Astrocyte (in vitro differentiated cells and primary cell): ENCODE results near the gene IFIT1. TPM values are rescaled to one million over a fixed set of nuclear protein-coding genes. Genes with fewer than 3 reads are reported as not detected.

Experiments used
- DNase-seq: peaks from one replicate; pipeline ENCODE4 v3.0.0-alpha.2; 2010; ENCODE audit warnings: low read depth
- FAIRE-seq: peaks from 2 replicates; lab custom pipeline; 2011; peaks lifted over from hg19 to GRCh38; lab: Jason Lieb, UNC
- H2AFZ ChIP-seq: 2 replicates; pipeline ENCODE4 v1.6.0; 2012; ENCODE audit warnings: low read depth, low read length, inconsistent platforms
- H3K27ac ChIP-seq: 2 replicates; pipeline ENCODE4 v1.5.1; 2011; ENCODE audit warnings: low read depth, low read length, inconsistent platforms
- H3K27me3 ChIP-seq: 2 replicates; pipeline ENCODE4 v1.6.0; 2011; ENCODE audit warnings: low read length, inconsistent platforms; ENCODE audit not compliant: insufficient read depth
- H3K36me3 ChIP-seq: 2 replicates; pipeline ENCODE4 v1.5.1; 2011; ENCODE audit warnings: low read length, inconsistent platforms; ENCODE audit not compliant: insufficient read depth
- H3K4me1 ChIP-seq: 2 replicates; pipeline ENCODE4 v1.5.1; 2011; ENCODE audit warnings: low read length, inconsistent platforms; ENCODE audit not compliant: insufficient read depth
- H3K4me2 ChIP-seq: 2 replicates; pipeline ENCODE4 v1.6.0; 2012; ENCODE audit warnings: low read length, inconsistent platforms
- H3K4me3 ChIP-seq: 2 replicates; pipeline ENCODE4 v1.5.1; 2011; ENCODE audit warnings: low read depth, mild to moderate bottlenecking, low read length, inconsistent platforms; ENCODE audit not compliant: insufficient read depth
- H3K79me2 ChIP-seq: 2 replicates; pipeline ENCODE4 v1.6.0; 2012; ENCODE audit warnings: mild to moderate bottlenecking, low read length, inconsistent platforms; ENCODE audit not compliant: insufficient read depth
- H3K9ac ChIP-seq: 2 replicates; pipeline ENCODE4 v1.6.0; 2012; ENCODE audit warnings: mild to moderate bottlenecking, low read length, inconsistent platforms
- H3K9me3 ChIP-seq: 2 replicates; pipeline ENCODE4 v1.5.1; 2012; ENCODE audit warnings: low read depth, mild to moderate bottlenecking, low read length, inconsistent platforms; ENCODE audit not compliant: insufficient read depth
- H4K20me1 ChIP-seq: 2 replicates; pipeline ENCODE4 v1.6.0; 2012; ENCODE audit warnings: low read length, inconsistent platforms; ENCODE audit not compliant: insufficient read depth
- H3K27ac Mint-ChIP-seq: one replicate; pipeline ENCODE4 v1.8.0; 2021; ENCODE audit warnings: mild to moderate bottlenecking, mixed read lengths; ENCODE audit not compliant: unreplicated experiment
- H3K27me3 Mint-ChIP-seq: one replicate; pipeline ENCODE4 v1.8.0; 2021; ENCODE audit warnings: low read depth, mixed read lengths; ENCODE audit not compliant: unreplicated experiment
- H3K36me3 Mint-ChIP-seq: one replicate; pipeline ENCODE4 v1.8.0; 2021; ENCODE audit warnings: low read depth, mixed read lengths; ENCODE audit not compliant: unreplicated experiment
- H3K4me1 Mint-ChIP-seq: one replicate; pipeline ENCODE4 v1.8.0; 2021; ENCODE audit warnings: low read depth, mixed read lengths; ENCODE audit not compliant: unreplicated experiment
- H3K4me3 Mint-ChIP-seq: one replicate; pipeline ENCODE4 v1.8.0; 2021; ENCODE audit warnings: mild to moderate bottlenecking, moderate library complexity, mixed read lengths; ENCODE audit not compliant: unreplicated experiment
- H3K9me3 Mint-ChIP-seq: one replicate; pipeline ENCODE4 v1.8.0; 2021; ENCODE audit warnings: mild to moderate bottlenecking, mixed read lengths; ENCODE audit not compliant: unreplicated experiment
- EZH2 ChIP-seq: IDR thresholded peaks from 2 replicates; pipeline ENCODE4 v1.6.1; 2012; ENCODE audit warnings: mild to moderate bottlenecking, low read length, inconsistent platforms; ENCODE audit not compliant: insufficient read depth
- total RNA-seq: library from RNA; stranded (reverse); gene quantifications from 2 replicates; pipeline ENCODE4 v1.2.1, GENCODE V29; 2021
- TF ChIP-seq, protein P1 (sequence below): IDR thresholded peaks from 2 replicates; pipeline ENCODE4 v1.5.1; 2011; ENCODE audit warnings: low read depth, mild to moderate bottlenecking, inconsistent platforms, low read length, moderate library complexity; ENCODE audit not compliant: insufficient read depth

IFIT1 gene
- total RNA-seq, 1 donor from 2014 or later: 335 TPM

DNA sequence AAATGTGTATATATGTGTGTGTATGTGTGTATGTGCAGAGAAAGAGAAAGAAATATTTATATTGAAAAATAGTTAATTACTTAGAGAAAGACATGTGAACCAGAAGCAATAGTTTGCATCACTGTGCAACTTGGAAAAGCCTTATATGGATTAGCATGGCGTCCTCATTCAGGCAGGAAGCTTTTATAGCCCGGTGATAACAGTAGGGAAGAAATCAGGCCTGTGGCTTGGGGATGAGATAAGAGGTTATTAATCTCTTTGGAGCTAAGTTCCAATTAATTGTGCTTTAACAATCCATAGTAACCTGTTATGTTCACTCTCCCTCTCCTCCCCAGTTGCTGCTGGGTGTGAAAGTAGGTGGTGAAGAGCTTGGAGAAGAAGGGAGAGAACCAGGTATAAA lies 58.5 kb downstream of the IFIT1 start:
- no peaks in the 10 kb centered on the region for H3K79me2 ChIP-seq
- Mint-ChIP-seq H3K4me3 (no peak overlapping the region), H3K9me3 (peaks cover 14% of the 10 kb centered on the region), H3K27me3 (peaks cover 6% of the 10 kb centered on the region), H3K27ac (no peak overlapping the region), H3K36me3 (peaks cover 3% of the 10 kb centered on the region), H3K4me1 (no peaks in the 10 kb centered on the region)
- DNase-seq (no peak), FAIRE-seq (no peak)
- no peaks in the 10 kb centered on the region for H3K36me3 ChIP-seq
- H3K27ac ChIP-seq: no peak overlapping the region
- H2AFZ ChIP-seq: no peak overlapping the region
- TF ChIP-seq, protein P1, sequence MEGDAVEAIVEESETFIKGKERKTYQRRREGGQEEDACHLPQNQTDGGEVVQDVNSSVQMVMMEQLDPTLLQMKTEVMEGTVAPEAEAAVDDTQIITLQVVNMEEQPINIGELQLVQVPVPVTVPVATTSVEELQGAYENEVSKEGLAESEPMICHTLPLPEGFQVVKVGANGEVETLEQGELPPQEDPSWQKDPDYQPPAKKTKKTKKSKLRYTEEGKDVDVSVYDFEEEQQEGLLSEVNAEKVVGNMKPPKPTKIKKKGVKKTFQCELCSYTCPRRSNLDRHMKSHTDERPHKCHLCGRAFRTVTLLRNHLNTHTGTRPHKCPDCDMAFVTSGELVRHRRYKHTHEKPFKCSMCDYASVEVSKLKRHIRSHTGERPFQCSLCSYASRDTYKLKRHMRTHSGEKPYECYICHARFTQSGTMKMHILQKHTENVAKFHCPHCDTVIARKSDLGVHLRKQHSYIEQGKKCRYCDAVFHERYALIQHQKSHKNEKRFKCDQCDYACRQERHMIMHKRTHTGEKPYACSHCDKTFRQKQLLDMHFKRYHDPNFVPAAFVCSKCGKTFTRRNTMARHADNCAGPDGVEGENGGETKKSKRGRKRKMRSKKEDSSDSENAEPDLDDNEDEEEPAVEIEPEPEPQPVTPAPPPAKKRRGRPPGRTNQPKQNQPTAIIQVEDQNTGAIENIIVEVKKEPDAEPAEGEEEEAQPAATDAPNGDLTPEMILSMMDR: no peak
- no peaks in the 10 kb centered on the region for H3K4me1 ChIP-seq
- no peak overlapping the region for H3K4me3 ChIP-seq
- no peaks in the 10 kb centered on the region for H3K9me3 ChIP-seq
- no peak overlapping the region for H3K9ac ChIP-seq
- no peak overlapping the region for H3K4me2 ChIP-seq
- H4K20me1 ChIP-seq: no peaks in the 10 kb centered on the region
- no peaks in the 10 kb centered on the region for H3K27me3 ChIP-seq

GRCh38 chr10:89452193-89452592 lies 59.8 kb downstream of the IFIT1 start:
- H3K4me1 ChIP-seq: no peaks in the 10 kb centered on the region
- no peaks in the 10 kb centered on the region for H3K79me2 ChIP-seq
- no peaks in the 10 kb centered on the region for H4K20me1 ChIP-seq
- no peak overlapping the region for H3K4me3 ChIP-seq
- Mint-ChIP-seq H3K9me3 (peaks cover 4% of the 10 kb centered on the region), H3K27ac (no peak overlapping the region), H3K4me3 (no peak overlapping the region), H3K27me3 (peaks cover 4% of the 10 kb centered on the region), H3K36me3 (peaks cover 2% of the 10 kb centered on the region), H3K4me1 (no peaks in the 10 kb centered on the region)
- H3K36me3 ChIP-seq: no peaks in the 10 kb centered on the region
- TF ChIP-seq, protein P1: no peak
- no peak for TF ChIP-seq EZH2
- H3K9me3 ChIP-seq: no peaks in the 10 kb centered on the region
- H3K27ac ChIP-seq: no peak overlapping the region
- H3K9ac ChIP-seq: no peak overlapping the region
- H3K4me2 ChIP-seq: no peak overlapping the region
- DNase-seq (no peak), FAIRE-seq (no peak)
- H2AFZ ChIP-seq: no peak overlapping the region
- H3K27me3 ChIP-seq: no peaks in the 10 kb centered on the region

- no peaks in the 10 kb centered on the region for H3K27me3 Mint-ChIP-seq
- H3K9me3 ChIP-seq: no peaks in the 10 kb centered on the region
- H3K36me3 Mint-ChIP-seq: no peaks in the 10 kb centered on the region
- no peak overlapping the region for H3K4me2 ChIP-seq
- H3K79me2 ChIP-seq: no peaks in the 10 kb centered on the region
- no peak overlapping the region for H3K27ac ChIP-seq
- H3K27ac Mint-ChIP-seq: no peak overlapping the region
- H2AFZ ChIP-seq: no peak overlapping the region
- TF ChIP-seq, protein P1: no peak
- no peak for TF ChIP-seq EZH2
- no peak for DNase-seq
- peaks cover 13% of the 10 kb centered on the region for H3K4me1 Mint-ChIP-seq
- no peaks in the 10 kb centered on the region for H3K36me3 ChIP-seq
- H3K4me1 ChIP-seq: peaks cover 9% of the 10 kb centered on the region
- no peak overlapping the region for H3K9ac ChIP-seq
- no peak for FAIRE-seq
- H4K20me1 ChIP-seq: no peaks in the 10 kb centered on the region
- H3K4me3 Mint-ChIP-seq: no peak overlapping the region
- peaks cover 2% of the 10 kb centered on the region for H3K9me3 Mint-ChIP-seq
- no peak overlapping the region for H3K4me3 ChIP-seq
- H3K27me3 ChIP-seq: no peaks in the 10 kb centered on the region
These were observed 62.3 kb downstream of the IFIT1 start for GRCh38 chr10:89454561-89455347.
